ENCODE measurements around the gene CDCP1. TPM values are rescaled to one million over a fixed set of nuclear protein-coding genes. Genes with fewer than 3 reads are reported as not detected.
A peak's percentile ranks its signal among the peaks of the same experiment; 100 is the strongest.

Gene CDCP1
- total RNA-seq, 4 donors from 2014 or later, result 14.7 to 35.9 (median 24.2) TPM

DNA sequence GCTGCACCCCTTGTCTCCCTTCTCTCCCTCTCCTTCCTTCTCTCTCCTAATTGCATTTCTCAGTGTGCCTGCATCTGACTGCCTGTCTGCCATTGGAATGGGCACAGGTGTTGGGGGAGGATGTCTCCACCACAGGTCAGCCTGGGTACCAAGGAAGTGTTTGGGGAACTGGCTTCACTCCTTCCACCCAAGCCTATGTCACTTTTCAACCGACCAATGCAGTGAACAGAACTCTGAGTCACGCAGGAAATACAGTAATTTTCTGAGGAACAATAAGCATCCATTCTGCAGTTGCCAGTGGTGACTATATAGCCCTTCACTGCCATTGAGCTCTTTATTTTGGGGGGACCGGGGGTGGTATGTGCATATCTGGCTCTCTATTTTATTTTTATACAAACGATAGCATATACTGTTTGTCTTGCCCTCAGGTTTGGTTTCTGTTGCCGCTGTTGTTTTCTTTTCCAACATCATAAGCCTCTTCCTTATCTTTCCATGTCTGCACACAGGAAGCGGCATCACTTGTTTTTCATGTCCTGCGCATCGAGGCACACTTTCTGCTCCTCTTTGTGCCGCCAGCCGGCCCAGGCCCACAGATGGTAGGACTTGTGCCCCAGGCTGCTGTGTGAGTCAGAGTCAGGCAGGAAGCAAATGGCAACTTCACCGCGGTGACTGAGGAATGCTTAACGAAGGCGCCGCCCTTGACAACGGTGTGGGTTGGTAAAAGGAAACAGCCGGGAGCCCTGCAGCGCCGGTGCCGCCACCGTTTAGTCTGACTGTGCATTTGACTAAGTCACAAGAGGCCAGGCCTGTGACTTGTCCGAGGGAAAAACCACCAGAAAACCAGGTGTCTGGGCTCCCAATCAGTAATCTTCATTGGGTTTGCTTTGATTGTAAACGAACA lies 21.1 kb upstream of the CDCP1 start:
- peaks cover 4 to 12% of the 10 kb centered on the region in 2 donors for H3K4me1 ChIP-seq
- DNase-seq, result peak; percentile 91 to 92
- H3K4me3 ChIP-seq (replicated peaks in 1 of 3), result no peak overlapping the region
- intact Hi-C loops (cut with DNase I), result no loop called here
- peak overlapping the region in 2 of 3 donors; percentile 0 to 39 for H3K27ac ChIP-seq
- no peaks in the 10 kb centered on the region for H3K36me3 ChIP-seq
- no peaks in the 10 kb centered on the region for H3K27me3 ChIP-seq
- TF ChIP-seq, protein P1, sequence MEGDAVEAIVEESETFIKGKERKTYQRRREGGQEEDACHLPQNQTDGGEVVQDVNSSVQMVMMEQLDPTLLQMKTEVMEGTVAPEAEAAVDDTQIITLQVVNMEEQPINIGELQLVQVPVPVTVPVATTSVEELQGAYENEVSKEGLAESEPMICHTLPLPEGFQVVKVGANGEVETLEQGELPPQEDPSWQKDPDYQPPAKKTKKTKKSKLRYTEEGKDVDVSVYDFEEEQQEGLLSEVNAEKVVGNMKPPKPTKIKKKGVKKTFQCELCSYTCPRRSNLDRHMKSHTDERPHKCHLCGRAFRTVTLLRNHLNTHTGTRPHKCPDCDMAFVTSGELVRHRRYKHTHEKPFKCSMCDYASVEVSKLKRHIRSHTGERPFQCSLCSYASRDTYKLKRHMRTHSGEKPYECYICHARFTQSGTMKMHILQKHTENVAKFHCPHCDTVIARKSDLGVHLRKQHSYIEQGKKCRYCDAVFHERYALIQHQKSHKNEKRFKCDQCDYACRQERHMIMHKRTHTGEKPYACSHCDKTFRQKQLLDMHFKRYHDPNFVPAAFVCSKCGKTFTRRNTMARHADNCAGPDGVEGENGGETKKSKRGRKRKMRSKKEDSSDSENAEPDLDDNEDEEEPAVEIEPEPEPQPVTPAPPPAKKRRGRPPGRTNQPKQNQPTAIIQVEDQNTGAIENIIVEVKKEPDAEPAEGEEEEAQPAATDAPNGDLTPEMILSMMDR (IDR thresholded peaks at IDR 0.05), result no peak
- peak in 1 of 2 donors; percentile 57 for TF ChIP-seq POLR2A (IDR thresholded peaks at IDR 0.05)
- no peaks in the 10 kb centered on the region for H3K9me3 ChIP-seq
- 22 to 28% methylated on average over 23 of the region's 23 CpGs for WGBS, 2 donors

DNA sequence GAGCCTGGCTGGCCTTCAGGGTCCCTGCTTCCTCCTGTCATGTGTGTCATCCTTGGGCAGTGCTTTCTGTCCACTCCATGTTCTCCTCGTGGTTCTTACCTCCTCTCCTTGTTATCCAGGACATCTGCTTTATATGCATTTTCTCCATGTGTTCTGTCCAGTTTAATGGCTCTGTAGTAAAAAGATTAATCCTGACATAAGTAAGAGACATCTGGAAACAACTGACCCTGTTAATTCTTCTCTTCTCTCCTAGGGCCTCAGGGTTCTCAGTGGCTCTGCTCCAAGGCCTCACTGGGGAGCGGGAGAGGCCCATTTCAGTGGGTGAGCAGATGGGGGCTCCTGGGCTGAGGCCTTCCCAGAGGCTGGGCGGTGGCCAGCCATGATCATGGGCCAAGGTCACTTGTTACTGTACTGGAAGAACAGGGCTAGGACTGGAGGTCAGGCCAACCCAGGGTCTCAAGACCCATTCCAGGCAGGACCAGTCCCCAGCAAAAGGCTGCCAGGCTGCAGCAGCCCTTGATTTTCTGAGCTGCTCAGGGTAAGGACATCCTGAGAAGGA lies 20.2 kb upstream of the CDCP1 start:
- H3K4me1 ChIP-seq, result peaks cover 4 to 12% of the 10 kb centered on the region in 2 donors
- no peaks in the 10 kb centered on the region for H3K36me3 ChIP-seq
- no peak for DNase-seq
- no peaks in the 10 kb centered on the region for H3K27me3 ChIP-seq
- intact Hi-C loops (cut with DNase I), result no loop called here
- TF ChIP-seq, protein P1 (IDR thresholded peaks at IDR 0.05), result no peak
- TF ChIP-seq POLR2A (IDR thresholded peaks at IDR 0.05), result no peak
- 93% methylated on average over 3 of the region's 3 CpGs for WGBS, 2 donors
- no peaks in the 10 kb centered on the region for H3K9me3 ChIP-seq
- H3K4me3 ChIP-seq (replicated peaks in 1 of 3), result no peak overlapping the region
- H3K27ac ChIP-seq, result no peak overlapping the region

DNA sequence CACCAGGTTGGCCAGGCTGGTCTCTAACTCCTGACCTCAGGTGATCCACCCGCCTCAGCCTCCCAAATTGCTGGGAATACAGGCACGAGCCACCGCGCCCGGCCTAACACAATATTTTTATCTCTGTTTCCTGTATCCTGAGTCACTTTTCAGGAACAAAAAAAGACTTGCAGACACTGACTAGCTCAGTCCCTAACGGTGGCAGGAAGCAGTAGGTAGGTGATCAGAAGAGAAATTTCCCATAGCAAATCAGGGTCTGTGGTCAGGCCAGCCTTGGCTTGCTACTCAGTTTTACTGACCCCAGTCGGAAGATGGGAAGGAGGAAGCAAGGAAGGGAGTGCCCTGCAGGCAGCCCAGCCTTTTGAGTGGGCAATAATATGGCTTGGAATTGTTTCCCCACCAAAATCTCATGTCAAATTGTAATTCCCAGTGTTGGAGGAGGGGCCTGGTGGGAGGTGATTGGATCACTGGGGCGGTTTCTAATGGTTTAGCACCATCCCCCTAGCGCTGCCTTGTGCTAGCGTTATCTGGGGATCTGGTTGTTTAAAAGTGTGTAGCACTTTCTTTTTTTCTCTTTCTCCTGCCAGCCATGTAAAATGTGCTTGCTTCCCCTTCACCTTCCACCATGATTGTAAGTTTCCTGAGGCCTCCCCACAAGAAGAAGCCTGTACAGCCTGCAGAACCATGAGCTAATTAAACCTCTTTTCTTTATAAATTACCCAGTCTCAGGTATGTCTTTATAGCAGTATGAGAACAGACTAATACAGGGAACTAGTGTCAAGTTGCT lies 19.5 kb upstream of the CDCP1 start:
- no peak for TF ChIP-seq POLR2A (IDR thresholded peaks at IDR 0.05)
- TF ChIP-seq, protein P1 (IDR thresholded peaks at IDR 0.05), result no peak
- H3K9me3 ChIP-seq, result no peaks in the 10 kb centered on the region
- H3K36me3 ChIP-seq, result no peaks in the 10 kb centered on the region
- H3K4me3 ChIP-seq (replicated peaks in 1 of 3), result no peak overlapping the region
- H3K27ac ChIP-seq, result no peak overlapping the region
- peaks cover 4 to 12% of the 10 kb centered on the region in 2 donors for H3K4me1 ChIP-seq
- no peaks in the 10 kb centered on the region for H3K27me3 ChIP-seq
- no peak for DNase-seq
- 87% methylated on average over 10 of the region's 10 CpGs for WGBS, 2 donors
- intact Hi-C loops (cut with DNase I), result no loop called here

DNA sequence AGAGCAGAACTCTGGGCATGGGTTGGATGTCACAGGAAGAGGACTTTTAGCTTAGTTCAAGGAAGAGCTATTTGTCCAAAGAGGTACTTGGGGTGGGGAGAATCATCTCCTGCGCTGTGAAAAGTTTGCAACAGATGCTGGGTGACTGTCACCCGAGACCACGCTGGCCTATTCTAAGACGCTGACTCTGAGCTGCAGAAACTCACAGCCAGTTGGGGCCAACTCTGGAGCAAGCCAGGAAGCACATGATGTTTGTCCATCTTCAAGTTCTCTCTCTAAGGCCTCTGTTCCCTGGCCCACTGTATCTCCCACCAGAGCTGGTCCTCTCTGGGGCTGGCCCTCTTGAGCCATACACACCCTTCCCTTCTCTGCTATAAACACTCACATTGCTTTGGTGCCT lies 17.9 kb upstream of the CDCP1 start:
- no peak overlapping the region for H3K4me3 ChIP-seq (replicated peaks in 1 of 3)
- H3K36me3 ChIP-seq, result no peaks in the 10 kb centered on the region
- 91% methylated on average over 4 of the region's 4 CpGs for WGBS, 2 donors
- H3K27ac ChIP-seq, result no peak overlapping the region
- no peaks in the 10 kb centered on the region for H3K27me3 ChIP-seq
- peaks cover 4 to 12% of the 10 kb centered on the region in 2 donors for H3K4me1 ChIP-seq
- no peak for DNase-seq
- H3K9me3 ChIP-seq, result no peaks in the 10 kb centered on the region
- intact Hi-C loops (cut with DNase I), result no loop called here
- TF ChIP-seq, protein P1 (IDR thresholded peaks at IDR 0.05), result no peak
- no peak for TF ChIP-seq POLR2A (IDR thresholded peaks at IDR 0.05)
